Measurements from ENCODE around the gene SLC6A19.
"Not testable (repeated sequence)": the region's sequence is repeated elsewhere in the genome, so short reads cannot be mapped to it uniquely, and the experiment has no call there.

SLC6A19 gene

GRCh38 chr5:1247811-1248210 is 46.4 kb downstream of the SLC6A19 start:
- DNase-seq: no peak

- no peak for DNase-seq
Measured at GRCh38 chr5:1249366-1250280, 48.2 kb downstream of the SLC6A19 start.

DNA sequence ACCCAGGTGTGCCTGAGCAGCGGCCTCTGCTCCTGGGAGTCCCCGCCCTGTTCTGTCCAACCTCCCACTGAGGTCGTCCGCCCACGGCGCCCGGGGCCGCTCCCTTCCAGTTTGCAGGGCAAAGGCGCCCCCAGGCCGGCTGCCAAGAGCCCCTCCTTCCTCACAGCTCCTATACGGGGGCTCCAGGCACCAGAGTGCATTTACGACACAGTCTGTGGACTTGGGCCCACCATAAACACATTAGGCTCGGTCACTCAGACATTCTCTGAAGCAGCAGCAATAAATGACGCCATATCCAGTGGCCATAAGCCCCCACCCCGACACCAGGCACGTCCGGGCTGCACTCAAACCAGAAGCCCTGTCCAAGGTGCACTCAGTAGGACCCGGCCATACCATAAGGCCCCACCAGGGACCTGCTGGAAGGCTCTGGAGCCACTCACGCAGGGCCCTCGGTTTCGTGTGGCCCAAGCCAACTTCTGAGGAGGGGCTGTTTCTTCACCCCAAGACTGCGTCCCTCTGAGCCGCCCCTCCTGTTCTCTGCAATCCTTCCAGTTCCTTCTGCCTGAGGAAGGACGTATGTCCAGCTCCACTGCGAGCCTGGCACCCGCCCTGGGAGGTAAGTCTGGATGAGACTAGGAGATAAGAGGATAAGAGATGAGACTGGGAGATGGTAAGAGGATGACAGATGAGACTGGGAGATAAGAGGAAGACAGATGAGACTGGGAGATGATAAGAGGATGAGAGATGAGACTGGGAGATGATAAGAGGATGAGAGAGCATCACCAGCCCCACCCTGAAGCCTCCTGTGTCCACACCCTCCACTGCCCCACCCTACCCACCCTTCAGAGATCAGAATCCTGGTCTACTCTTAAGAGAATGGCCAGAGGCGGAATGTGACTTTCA is 50.5 kb downstream of the SLC6A19 start:
- no peak for DNase-seq

GRCh38 chr5:1252681-1253080 is 51.3 kb downstream of the SLC6A19 start:
- DNase-seq: no peak

GRCh38 chr5:1253456-1254105 is 52.2 kb downstream of the SLC6A19 start:
- DNase-seq: no peak

DNA sequence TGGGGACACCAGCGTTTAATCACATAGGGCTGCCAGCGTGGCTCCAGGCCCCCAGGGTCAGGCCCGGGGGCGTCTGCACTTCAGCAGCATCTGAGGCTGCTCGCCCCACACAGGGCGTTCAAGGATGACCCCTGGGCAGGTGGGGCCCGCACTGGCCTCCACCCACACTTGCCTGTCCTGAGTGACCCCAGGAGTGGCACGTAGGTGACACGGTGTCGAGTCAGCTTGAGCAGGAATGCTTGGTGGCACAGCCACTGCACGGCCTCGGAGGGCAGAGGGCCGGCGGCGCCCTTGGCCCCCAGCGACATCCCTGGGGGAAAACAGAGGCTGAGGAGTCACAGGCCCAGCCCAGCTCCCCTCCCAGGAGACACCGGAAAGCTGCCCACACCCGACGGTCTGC is 52.8 kb downstream of the SLC6A19 start:
- DNase-seq: no peak

DNA sequence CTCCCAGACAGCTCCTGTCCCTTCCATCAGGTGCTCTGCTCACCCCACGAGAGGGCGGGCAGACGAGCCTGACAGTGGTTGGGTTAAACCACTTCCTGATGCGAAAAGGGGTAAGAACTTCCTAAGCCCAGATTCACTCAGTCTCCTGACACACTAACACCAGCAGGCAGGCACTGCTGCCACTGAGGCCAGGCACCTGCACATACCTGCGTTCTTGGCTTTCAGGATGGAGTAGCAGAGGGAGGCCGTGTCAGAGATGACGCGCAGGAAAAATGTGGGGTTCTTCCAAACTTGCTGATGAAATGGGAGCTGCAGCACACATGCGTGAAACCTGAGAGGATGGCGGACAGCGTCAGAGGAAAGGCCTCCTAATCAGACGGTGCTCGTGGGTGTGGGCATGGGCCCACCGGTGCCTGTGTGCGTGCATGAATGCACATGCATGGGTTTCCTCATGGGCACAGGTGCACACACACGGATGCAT is 53.7 kb downstream of the SLC6A19 start:
- DNase-seq: no peak

DNA sequence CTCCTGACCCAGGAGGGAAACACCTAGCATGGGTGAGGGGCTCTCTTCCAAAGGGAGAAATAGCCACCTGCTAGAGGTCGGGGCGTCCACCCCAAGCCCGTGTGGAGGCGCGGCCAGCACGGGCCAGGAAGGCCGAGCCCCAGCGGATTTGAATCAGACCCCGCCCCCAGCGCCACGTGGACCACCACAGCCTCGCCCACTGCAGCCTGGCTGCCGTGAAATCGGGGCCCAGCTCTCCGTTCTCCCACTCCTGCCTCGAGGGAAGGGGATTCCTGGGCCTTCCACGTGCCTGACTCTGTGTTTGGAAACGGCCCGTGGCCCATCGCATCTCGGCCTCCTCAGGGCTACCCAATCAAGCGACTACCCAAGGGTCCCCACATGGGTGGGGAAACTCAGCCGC is 55.4 kb downstream of the SLC6A19 start:
- DNase-seq: no peak

DNA sequence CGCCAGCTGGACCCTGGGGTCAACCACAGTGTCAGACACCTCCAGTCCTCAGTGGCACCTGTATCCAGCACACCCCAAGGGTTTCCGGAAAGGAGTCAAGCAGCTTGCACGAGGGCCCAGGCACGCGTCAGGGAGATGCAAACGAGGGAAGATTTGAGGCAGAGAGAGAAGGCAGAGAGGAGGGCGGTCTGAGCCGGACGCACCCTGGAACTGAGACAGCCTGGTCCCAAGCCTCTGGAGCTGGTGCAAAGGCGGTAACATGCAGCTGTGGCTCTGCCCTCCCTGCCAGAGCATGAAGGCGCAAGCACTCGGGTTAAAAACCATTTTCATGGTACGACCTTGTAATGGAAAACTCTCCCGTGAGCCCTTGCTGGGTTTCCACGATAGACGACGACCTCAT is 56.0 kb downstream of the SLC6A19 start:
- no peak for DNase-seq

DNA sequence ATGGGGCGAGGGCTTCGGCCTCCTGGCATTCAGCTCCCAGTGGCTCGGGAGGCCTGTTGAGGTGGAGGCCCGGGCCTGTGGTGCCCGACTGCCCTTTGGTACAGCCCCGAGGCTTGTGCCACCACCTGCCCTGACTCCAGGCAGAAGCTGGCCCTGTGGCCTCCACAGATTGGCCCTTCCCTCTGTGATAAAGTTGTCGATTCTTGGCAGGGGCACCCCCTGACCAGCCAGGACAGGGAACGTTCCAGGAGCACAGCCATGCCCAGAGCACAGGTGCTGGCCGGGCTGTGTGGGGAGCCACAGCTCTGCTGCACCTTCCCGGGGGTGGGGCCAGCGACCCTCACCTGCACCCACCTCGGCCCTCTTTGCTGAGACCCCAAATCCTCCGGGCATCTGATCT is 56.4 kb downstream of the SLC6A19 start:
- no peak for DNase-seq

GRCh38 chr5:1259806-1260480 is 58.5 kb downstream of the SLC6A19 start:
- no peak for DNase-seq

- no peak for DNase-seq
Measured at GRCh38 chr5:1261643-1262042, 60.2 kb downstream of the SLC6A19 start.

DNA sequence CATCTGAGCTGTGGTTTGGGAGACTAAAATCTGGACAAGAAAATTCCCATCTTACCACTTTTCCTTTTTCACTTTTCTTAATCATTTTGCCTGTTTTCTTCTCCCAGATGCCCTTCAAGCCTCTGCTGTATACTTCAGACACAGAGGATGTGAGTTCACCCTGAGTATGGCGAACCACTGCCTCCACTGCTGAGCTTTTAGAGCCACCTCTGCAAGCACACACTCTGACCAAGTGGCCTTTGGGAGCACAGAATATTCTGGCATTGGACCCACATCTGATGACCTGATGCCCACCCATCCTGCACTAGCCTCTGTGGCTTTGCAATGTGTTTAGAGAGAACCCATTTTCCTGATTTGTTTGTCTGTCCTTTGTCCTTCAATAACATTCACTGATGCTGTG is 61.0 kb downstream of the SLC6A19 start:
- DNase-seq: no peak

GRCh38 chr5:1264211-1264610 is 62.8 kb downstream of the SLC6A19 start:
- no peak for DNase-seq

- DNase-seq: no peak
Measured at GRCh38 chr5:1265026-1265425, 63.6 kb downstream of the SLC6A19 start.

GRCh38 chr5:1265461-1266455 is 64.4 kb downstream of the SLC6A19 start:
- DNase-seq: no peak

GRCh38 chr5:1266791-1267190 is 65.4 kb downstream of the SLC6A19 start:
- DNase-seq: no peak

- DNase-seq: not testable (repeated sequence)
Measured at GRCh38 chr5:1267464-1267863, 66.1 kb downstream of the SLC6A19 start.

DNA sequence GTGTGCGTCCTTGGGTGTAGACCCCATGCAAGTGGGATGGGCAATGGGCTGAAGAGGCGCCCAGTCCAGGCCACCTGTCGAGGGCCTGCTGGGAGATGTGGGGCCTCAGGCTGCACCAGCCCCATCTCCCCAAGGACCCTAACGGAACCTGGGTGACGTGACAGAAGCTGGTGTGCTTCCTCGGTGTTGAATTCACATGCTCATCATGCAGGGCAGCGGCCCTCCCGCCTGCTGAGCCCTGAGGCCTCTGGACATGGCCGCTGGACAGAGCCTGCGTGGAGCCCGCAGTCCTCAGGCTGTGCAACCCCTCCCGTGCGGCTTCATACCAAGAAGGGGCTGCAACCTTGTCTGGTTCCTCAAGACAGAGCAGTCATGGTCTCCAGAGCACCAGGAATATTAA is 66.7 kb downstream of the SLC6A19 start:
- no peak for DNase-seq

GRCh38 chr5:1268666-1269065 is 67.3 kb downstream of the SLC6A19 start:
- DNase-seq: no peak

GRCh38 chr5:1270426-1270825 is 69.0 kb downstream of the SLC6A19 start:
- no peak for DNase-seq
